IMR-90 (cell line): ENCODE data around the gene LRRC9. TPM values are rescaled to one million over a fixed set of nuclear protein-coding genes. Genes with fewer than 3 reads are reported as not detected.

ENCODE experiments used
- ATAC-seq: fragments of 200-7000 bp; cut with Tn5 transposase; 2 replicates; pipeline ENCODE4 v1.9.1; 2020; ENCODE audit warnings: low read depth, mild to moderate bottlenecking, moderate library complexity
- BruUV-seq: library from RNA; stranded (reverse); fragments of 400-500 nt; replicated peaks from 2 replicates; lab custom pipeline; 2021; lab: Mats Ljungman, UMichigan
- CTCF ChIA-PET: fragments of 300-600 bp; formaldehyde crosslinking; extraction: SDS; loops from one replicate; lab custom pipeline; 2021; ENCODE audit warnings: antibody characterized with exemption; lab: Yijun Ruan, JAX
- POLR2A ChIA-PET: fragments of 300-600 bp; sonication (Branson Sonifier 250); formaldehyde crosslinking; loops from one replicate; lab custom pipeline; 2022; ENCODE audit warnings: antibody characterized with exemption; ENCODE audit not compliant: unreplicated experiment; lab: Charles Lee
- DNase-seq: peaks from one replicate; pipeline ENCODE4 v3.0.0; 2013
- H2AFZ ChIP-seq: replicated peaks from 2 replicates; pipeline ENCODE3; 2013; ENCODE audit warnings: low read length, mild to moderate bottlenecking; ENCODE audit not compliant: poor library complexity
- H2AK5ac ChIP-seq: 2 replicates; pipeline ENCODE4 v1.6.1; 2013; ENCODE audit warnings: low read depth, low read length, inconsistent platforms
- H2AK9ac ChIP-seq: replicated peaks from 2 replicates; pipeline ENCODE3; 2013; ENCODE audit warnings: mild to moderate bottlenecking, low read depth, low read length, moderate library complexity; ENCODE audit not compliant: poor library complexity
- H2BK120ac ChIP-seq: 2 replicates; pipeline ENCODE4 v1.6.1; 2013; ENCODE audit warnings: low read depth, low read length, inconsistent platforms
- H2BK15ac ChIP-seq: 3 replicates; pipeline ENCODE4 v1.6.1; 2013; ENCODE audit warnings: low read depth, low read length, inconsistent platforms
- H2BK20ac ChIP-seq: 2 replicates; pipeline ENCODE4 v1.6.1; 2013; ENCODE audit warnings: low read depth, mild to moderate bottlenecking, inconsistent platforms, low read length, moderate library complexity
- H2BK5ac ChIP-seq: 2 replicates; pipeline ENCODE4 v1.6.1; 2013; ENCODE audit warnings: mild to moderate bottlenecking, low read depth, low read length, inconsistent platforms; ENCODE audit not compliant: poor library complexity, severe bottlenecking
- H3K14ac ChIP-seq: replicated peaks from 2 replicates; pipeline ENCODE4 v1.6.1; 2013; ENCODE audit warnings: low read depth, low read length, inconsistent platforms
- H3K18ac ChIP-seq: 2 replicates; pipeline ENCODE4 v1.6.1; 2013; ENCODE audit warnings: low read depth, low read length, control low read depth
- H3K23ac ChIP-seq: 2 replicates; pipeline ENCODE4 v1.6.1; 2013; ENCODE audit warnings: low read depth, low read length, inconsistent platforms
- H3K27ac ChIP-seq: 2 replicates; pipeline ENCODE4 v1.5.1; 2013; ENCODE audit warnings: mild to moderate bottlenecking, control low read depth, low read length; ENCODE audit not compliant: insufficient read depth
- H3K27me3 ChIP-seq: 2 replicates; pipeline ENCODE4 v1.6.1; 2013; ENCODE audit warnings: low read length; ENCODE audit not compliant: control insufficient read depth, insufficient read depth
- H3K36me3 ChIP-seq: 2 replicates; pipeline ENCODE4 v1.6.1; 2013; ENCODE audit warnings: low read length, mixed read lengths; ENCODE audit not compliant: control insufficient read depth, insufficient read depth
- H3K4ac ChIP-seq: 2 replicates; pipeline ENCODE4 v1.6.1; 2013; ENCODE audit warnings: low read depth, low read length, inconsistent platforms
- H3K4me1 ChIP-seq: 2 replicates; pipeline ENCODE4 v1.6.1; 2013; ENCODE audit warnings: low read length, mixed read lengths; ENCODE audit not compliant: control insufficient read depth, insufficient read depth
- H3K4me2 ChIP-seq: 2 replicates; pipeline ENCODE4 v1.6.1; 2013; ENCODE audit warnings: low read depth, mild to moderate bottlenecking, control low read depth, low read length, moderate library complexity
- H3K4me3 ChIP-seq: 2 replicates; pipeline ENCODE4 v1.5.1; 2013; ENCODE audit warnings: low read depth, mild to moderate bottlenecking, control low read depth, low read length, moderate library complexity; ENCODE audit not compliant: insufficient read depth
- H3K56ac ChIP-seq: 2 replicates; pipeline ENCODE4 v1.6.1; 2013; ENCODE audit warnings: low read length, inconsistent platforms; ENCODE audit not compliant: insufficient read depth; ENCODE audit errors: extremely low read depth
- H3K79me1 ChIP-seq, 2 experiments: 2 replicates each; pipeline ENCODE4 v1.6.1; 2013; ENCODE audit warnings: low read length in 2 of 2, inconsistent platforms in 1 of 2, low read depth in 1 of 2
- H3K9ac ChIP-seq: 2 replicates; pipeline ENCODE4 v1.6.1; 2013; ENCODE audit warnings: low read depth, low read length, control low read depth
- H3K9me1 ChIP-seq: 2 replicates; pipeline ENCODE4 v1.6.1; 2013; ENCODE audit warnings: low read length, inconsistent platforms; ENCODE audit not compliant: insufficient read depth
- H3K9me3 ChIP-seq: 2 replicates; pipeline ENCODE4 v1.6.1; 2013; ENCODE audit warnings: low read length; ENCODE audit not compliant: control insufficient read depth, insufficient read depth
- H4K20me1 ChIP-seq: 2 replicates; pipeline ENCODE4 v1.6.1; 2013; ENCODE audit warnings: low read length, inconsistent platforms; ENCODE audit not compliant: insufficient read depth
- H4K5ac ChIP-seq: 2 replicates; pipeline ENCODE4 v1.6.1; 2013; ENCODE audit warnings: mild to moderate bottlenecking, low read depth, low read length, control low read depth
- H4K8ac ChIP-seq, 2 experiments: 2 replicates each; pipeline ENCODE4 v1.6.1; 2013; ENCODE audit warnings: low read depth in 2 of 2, low read length in 2 of 2, control low read depth in 1 of 2, inconsistent platforms in 1 of 2
- H4K91ac ChIP-seq: 2 replicates; pipeline ENCODE4 v1.6.1; 2013; ENCODE audit warnings: low read depth, low read length, inconsistent platforms; ENCODE audit not compliant: insufficient read depth
- CEBPB ChIP-seq: IDR thresholded peaks from 2 replicates; pipeline ENCODE4 v1.6.1; 2012; ENCODE audit warnings: low read depth, low read length, improper control_type of control experiment
- MAZ ChIP-seq: IDR thresholded peaks from 2 replicates; pipeline ENCODE4 v1.6.1; 2012; ENCODE audit warnings: low read depth, mild to moderate bottlenecking, low read length, improper control_type of control experiment, moderate library complexity, borderline replicate concordance
- NFE2L2 ChIP-seq: fragments of 150-350 bp; IDR thresholded peaks from 2 replicates; pipeline ENCODE4 v1.6.1; 2016; ENCODE audit warnings: low read depth, mild to moderate bottlenecking, low read length
- POLR2A ChIP-seq: IDR thresholded peaks from 2 replicates; pipeline ENCODE4 v1.6.1; 2012; ENCODE audit warnings: mild to moderate bottlenecking, low read depth, low read length
- RAD21 ChIP-seq: IDR thresholded peaks from 2 replicates; pipeline ENCODE4 v1.6.1; 2012; ENCODE audit warnings: low read length, improper control_type of control experiment
- RFX5 ChIP-seq: IDR thresholded peaks from 2 replicates; pipeline ENCODE4 v1.8.0; 2012; ENCODE audit warnings: low read depth, mild to moderate bottlenecking, low read length, moderate library complexity
- WGBS, 2 experiments: methylation state at CpG; one replicate each; pipeline versions ENCODE4 v1.1.5 to v1.1.7; 2013; ENCODE audit warnings: missing lambda C conversion rate in 2 of 2; ENCODE audit not compliant: insufficient read length in 1 of 2; ENCODE audit errors: extremely low coverage in 2 of 2; 5-methylcytosine and 5-hydroxymethylcytosine counted together
- dilution Hi-C: fragments of 300-500 bp; cut with HindIII; formaldehyde crosslinking; loops from one replicate; pipeline ENCODE4 v1.14.3; 2018; ENCODE audit warnings: low sequenced_read_pairs; ENCODE audit not compliant: unreplicated experiment
- in situ Hi-C: fragments of 300-500 bp; cut with MboI; formaldehyde crosslinking; loops from 3 replicates; pipeline ENCODE4 v1.14.3; 2019; ENCODE audit warnings: low sequenced_read_pairs, inconsistent platforms, mixed read lengths
- intact Hi-C: fragments of 100-400 bp; cut with micrococcal nuclease; formaldehyde crosslinking; loops from 2 replicates; pipeline ENCODE4 v1.10.0; 2022
- polyA plus RNA-seq, 3 experiments: library from polyadenylated mRNA; depleted of rRNA; stranded (reverse); fragments of >200 nt; gene quantifications; 2 replicates each; pipeline ENCODE4 v1.2.3, GENCODE V29; 2012; ENCODE audit warnings: low replicate concordance in 1 of 3
- total RNA-seq: library from RNA; depleted of rRNA; stranded (reverse); fragments of >200 nt; gene quantifications from 2 replicates; pipeline ENCODE4 v1.2.3, GENCODE V29; 2012
- TF ChIP-seq, protein P1 (sequence below): conservative IDR thresholded peaks from 2 replicates; pipeline ENCODE4 v1.5.1; 2012; ENCODE audit warnings: mild to moderate bottlenecking, low read depth, low read length, improper control_type of control experiment
- TF ChIP-seq, protein P2 (sequence below): fragments of 150-350 bp; IDR thresholded peaks from 2 replicates; pipeline ENCODE4 v1.6.1; 2017; ENCODE audit warnings: mild to moderate bottlenecking, antibody characterized with exemption, low read length, low read depth

The LRRC9 gene
- total and polyA plus RNA-seq, 2 of the 4 experiments (the other 2 are of a cell fraction): not detected

- CTCF ChIA-PET: no interaction called here
- WGBS, 2 experiments: no CpG with 5 or more reads among the region's 2 CpGs
- intact Hi-C loops: no loop called here
These were observed 15.8 kb upstream of the LRRC9 start for GRCh38 chr14:59904184-59904583.

More at GRCh38 chr14:59904184-59904583, 15.8 kb upstream of the LRRC9 start:
- Histone ChIP-seq H2AK5ac (no peak overlapping the region), H3K79me1 (no peaks in the 10 kb centered on the region), H3K4ac (no peak overlapping the region), H2AFZ (no peak overlapping the region), H2BK5ac (no peak overlapping the region), H3K9me1 (no peaks in the 10 kb centered on the region), H2BK15ac (no peak overlapping the region), H2AK9ac (no peak overlapping the region), H3K9ac (no peak overlapping the region), H2BK20ac (no peak overlapping the region), H3K23ac (no peak overlapping the region), H3K36me3 (no peaks in the 10 kb centered on the region), H2BK120ac (no peak overlapping the region), H3K18ac (no peak overlapping the region), H3K14ac (no peak overlapping the region), H3K9me3 (no peaks in the 10 kb centered on the region), H4K5ac (no peak overlapping the region), H4K8ac (no peak overlapping the region), H3K27me3 (no peaks in the 10 kb centered on the region), H4K20me1 (no peaks in the 10 kb centered on the region), H3K56ac (no peak overlapping the region), H3K4me1 (no peaks in the 10 kb centered on the region), H3K27ac (no peak overlapping the region), H4K91ac (no peak overlapping the region), H3K4me3 (no peak overlapping the region), H3K4me2 (no peak overlapping the region)
- dilution Hi-C loops: no loop called here
- in situ Hi-C loops: no loop called here
- no peak for DNase-seq
- POLR2A ChIA-PET: no interaction called here
- TF ChIP-seq MAZ (no peak), POLR2A (no peak), CEBPB (no peak), RFX5 (no peak), RAD21 (no peak), NFE2L2 (no peak)
- TF ChIP-seq, protein P1, sequence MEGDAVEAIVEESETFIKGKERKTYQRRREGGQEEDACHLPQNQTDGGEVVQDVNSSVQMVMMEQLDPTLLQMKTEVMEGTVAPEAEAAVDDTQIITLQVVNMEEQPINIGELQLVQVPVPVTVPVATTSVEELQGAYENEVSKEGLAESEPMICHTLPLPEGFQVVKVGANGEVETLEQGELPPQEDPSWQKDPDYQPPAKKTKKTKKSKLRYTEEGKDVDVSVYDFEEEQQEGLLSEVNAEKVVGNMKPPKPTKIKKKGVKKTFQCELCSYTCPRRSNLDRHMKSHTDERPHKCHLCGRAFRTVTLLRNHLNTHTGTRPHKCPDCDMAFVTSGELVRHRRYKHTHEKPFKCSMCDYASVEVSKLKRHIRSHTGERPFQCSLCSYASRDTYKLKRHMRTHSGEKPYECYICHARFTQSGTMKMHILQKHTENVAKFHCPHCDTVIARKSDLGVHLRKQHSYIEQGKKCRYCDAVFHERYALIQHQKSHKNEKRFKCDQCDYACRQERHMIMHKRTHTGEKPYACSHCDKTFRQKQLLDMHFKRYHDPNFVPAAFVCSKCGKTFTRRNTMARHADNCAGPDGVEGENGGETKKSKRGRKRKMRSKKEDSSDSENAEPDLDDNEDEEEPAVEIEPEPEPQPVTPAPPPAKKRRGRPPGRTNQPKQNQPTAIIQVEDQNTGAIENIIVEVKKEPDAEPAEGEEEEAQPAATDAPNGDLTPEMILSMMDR: no peak
- TF ChIP-seq, protein P2, sequence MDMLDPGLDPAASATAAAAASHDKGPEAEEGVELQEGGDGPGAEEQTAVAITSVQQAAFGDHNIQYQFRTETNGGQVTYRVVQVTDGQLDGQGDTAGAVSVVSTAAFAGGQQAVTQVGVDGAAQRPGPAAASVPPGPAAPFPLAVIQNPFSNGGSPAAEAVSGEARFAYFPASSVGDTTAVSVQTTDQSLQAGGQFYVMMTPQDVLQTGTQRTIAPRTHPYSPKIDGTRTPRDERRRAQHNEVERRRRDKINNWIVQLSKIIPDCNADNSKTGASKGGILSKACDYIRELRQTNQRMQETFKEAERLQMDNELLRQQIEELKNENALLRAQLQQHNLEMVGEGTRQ: no peak
- no peak for ATAC-seq
- BruUV-seq: no TSS peak
